Measurements from ENCODE around the gene MYCT1.

MYCT1 gene

GRCh38 chr6:152746172-152746553 lies 48.5 kb downstream of the MYCT1 start:
- H3K27me3 Mint-ChIP-seq (ENCODE audit: low read depth, poor library complexity), result peaks cover 10% of the 10 kb centered on the region
- H3K36me3 Mint-ChIP-seq (ENCODE audit: low read depth), result no peaks in the 10 kb centered on the region
- TF ChIP-seq, protein P1, sequence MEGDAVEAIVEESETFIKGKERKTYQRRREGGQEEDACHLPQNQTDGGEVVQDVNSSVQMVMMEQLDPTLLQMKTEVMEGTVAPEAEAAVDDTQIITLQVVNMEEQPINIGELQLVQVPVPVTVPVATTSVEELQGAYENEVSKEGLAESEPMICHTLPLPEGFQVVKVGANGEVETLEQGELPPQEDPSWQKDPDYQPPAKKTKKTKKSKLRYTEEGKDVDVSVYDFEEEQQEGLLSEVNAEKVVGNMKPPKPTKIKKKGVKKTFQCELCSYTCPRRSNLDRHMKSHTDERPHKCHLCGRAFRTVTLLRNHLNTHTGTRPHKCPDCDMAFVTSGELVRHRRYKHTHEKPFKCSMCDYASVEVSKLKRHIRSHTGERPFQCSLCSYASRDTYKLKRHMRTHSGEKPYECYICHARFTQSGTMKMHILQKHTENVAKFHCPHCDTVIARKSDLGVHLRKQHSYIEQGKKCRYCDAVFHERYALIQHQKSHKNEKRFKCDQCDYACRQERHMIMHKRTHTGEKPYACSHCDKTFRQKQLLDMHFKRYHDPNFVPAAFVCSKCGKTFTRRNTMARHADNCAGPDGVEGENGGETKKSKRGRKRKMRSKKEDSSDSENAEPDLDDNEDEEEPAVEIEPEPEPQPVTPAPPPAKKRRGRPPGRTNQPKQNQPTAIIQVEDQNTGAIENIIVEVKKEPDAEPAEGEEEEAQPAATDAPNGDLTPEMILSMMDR (IDR thresholded peaks at IDR 0.05), result no peak
- no peak overlapping the region for H3K4me3 Mint-ChIP-seq
- DNase-seq, result no peak
- H3K27ac Mint-ChIP-seq, result no peak overlapping the region
- no peaks in the 10 kb centered on the region for H3K9me3 Mint-ChIP-seq
- H3K4me1 Mint-ChIP-seq, result no peaks in the 10 kb centered on the region

GRCh38 chr6:152748843-152749242 lies 51.1 kb downstream of the MYCT1 start:
- H3K9me3 Mint-ChIP-seq, result no peaks in the 10 kb centered on the region
- H3K27me3 Mint-ChIP-seq (ENCODE audit: low read depth, poor library complexity), result peaks cover 5% of the 10 kb centered on the region
- H3K36me3 Mint-ChIP-seq (ENCODE audit: low read depth), result no peaks in the 10 kb centered on the region
- H3K4me1 Mint-ChIP-seq, result no peaks in the 10 kb centered on the region
- no peak overlapping the region for H3K27ac Mint-ChIP-seq
- TF ChIP-seq, protein P1 (IDR thresholded peaks at IDR 0.05), result no peak
- H3K4me3 Mint-ChIP-seq, result no peak overlapping the region
- DNase-seq, result no peak

DNA sequence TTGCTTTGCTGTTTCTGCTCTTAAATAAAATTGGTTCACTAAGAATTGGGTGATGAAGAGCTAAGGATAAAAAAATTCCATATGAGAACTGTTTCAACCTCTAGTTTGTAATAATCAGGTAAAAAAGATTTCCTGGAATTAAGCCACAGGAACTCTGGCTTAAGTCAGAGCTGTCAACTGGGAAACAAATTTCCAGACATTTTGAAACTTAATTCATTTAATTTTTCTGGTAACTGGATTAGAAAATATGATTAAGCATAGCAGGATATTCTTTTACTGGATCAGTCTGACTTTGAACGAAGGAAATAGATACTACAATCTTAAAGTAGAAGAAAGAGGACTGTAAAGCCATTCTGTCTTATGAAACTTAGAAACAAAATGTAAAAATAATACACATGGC lies 51.6 kb downstream of the MYCT1 start:
- Mint-ChIP-seq H3K4me1 (no peaks in the 10 kb centered on the region), H3K27ac (no peak overlapping the region), H3K4me3 (no peak overlapping the region), H3K36me3 (ENCODE audit: low read depth) (no peaks in the 10 kb centered on the region), H3K27me3 (ENCODE audit: low read depth, poor library complexity) (peaks cover 5% of the 10 kb centered on the region), H3K9me3 (no peaks in the 10 kb centered on the region)
- DNase-seq, result no peak
- TF ChIP-seq, protein P1 (IDR thresholded peaks at IDR 0.05), result no peak

DNA sequence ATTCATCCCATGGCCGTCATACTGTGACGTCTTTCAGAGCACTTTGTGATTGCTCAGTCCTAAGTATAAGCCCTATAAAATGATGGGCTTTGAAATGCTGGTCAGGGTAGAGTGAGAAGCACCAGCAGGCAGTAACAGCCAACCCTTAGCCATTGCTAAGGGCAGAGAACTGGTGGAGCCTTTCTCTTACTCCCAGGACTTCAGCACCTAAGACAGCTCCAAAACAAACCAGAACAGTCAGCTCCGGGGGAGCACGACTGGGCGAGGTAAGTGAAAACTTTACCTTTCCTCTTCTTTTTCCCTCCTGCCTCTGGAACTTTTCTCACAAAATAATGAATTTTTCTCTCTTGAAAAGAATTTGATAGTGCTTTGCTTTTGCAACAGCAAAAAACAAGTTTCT lies 53.0 kb downstream of the MYCT1 start, which contains the start of gene VIP:
Gene VIP (plus strand): TSS at position 104 of the 400 bp plus-strand sequence. CDS start 1,381 bp downstream, outside the sequence.
- H3K27me3 Mint-ChIP-seq (ENCODE audit: low read depth, poor library complexity), result peaks cover 5% of the 10 kb centered on the region
- no peaks in the 10 kb centered on the region for H3K36me3 Mint-ChIP-seq (ENCODE audit: low read depth)
- peak; percentile 54 for DNase-seq
- no peak within 1 kb of the TSS for H3K4me3 Mint-ChIP-seq
- no peaks in the 10 kb centered on the region for H3K4me1 Mint-ChIP-seq
- H3K27ac Mint-ChIP-seq, result no peak within 1 kb of the TSS
- TF ChIP-seq, protein P1 (IDR thresholded peaks at IDR 0.05), result no peak
- no peaks in the 10 kb centered on the region for H3K9me3 Mint-ChIP-seq

- H3K36me3 Mint-ChIP-seq (ENCODE audit: low read depth), result no peaks in the 10 kb centered on the region
- H3K27me3 Mint-ChIP-seq (ENCODE audit: low read depth, poor library complexity), result no peaks in the 10 kb centered on the region
- no peak for DNase-seq
- H3K27ac Mint-ChIP-seq, result no peak overlapping the region
- H3K9me3 Mint-ChIP-seq, result no peaks in the 10 kb centered on the region
- no peaks in the 10 kb centered on the region for H3K4me1 Mint-ChIP-seq
- TF ChIP-seq, protein P1 (IDR thresholded peaks at IDR 0.05), result no peak
- no peak overlapping the region for H3K4me3 Mint-ChIP-seq
Measured at GRCh38 chr6:152765331-152765730, 67.6 kb downstream of the MYCT1 start.

DNA sequence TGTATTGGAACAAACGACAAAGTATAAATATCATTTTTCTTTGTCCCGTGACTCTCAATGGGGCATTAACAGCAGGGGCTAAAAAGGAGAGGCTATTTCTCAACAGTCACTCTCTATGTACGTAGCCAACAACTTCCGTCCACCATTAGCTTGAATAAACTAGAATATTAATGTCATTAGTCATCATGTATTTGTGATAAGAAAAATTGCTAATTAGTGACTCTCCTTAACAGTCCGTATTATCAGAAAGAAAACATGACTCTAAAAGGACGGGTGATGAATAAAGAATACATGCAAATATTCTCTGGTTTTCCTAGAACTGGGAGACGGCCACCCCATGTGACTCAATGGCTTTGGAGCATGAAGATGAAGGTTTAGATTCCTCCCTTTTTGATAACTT lies 71.5 kb downstream of the MYCT1 start:
- no peaks in the 10 kb centered on the region for H3K9me3 Mint-ChIP-seq
- no peaks in the 10 kb centered on the region for H3K4me1 Mint-ChIP-seq
- TF ChIP-seq, protein P1 (IDR thresholded peaks at IDR 0.05), result no peak
- H3K27me3 Mint-ChIP-seq (ENCODE audit: low read depth, poor library complexity), result no peaks in the 10 kb centered on the region
- H3K36me3 Mint-ChIP-seq (ENCODE audit: low read depth), result no peaks in the 10 kb centered on the region
- H3K4me3 Mint-ChIP-seq, result no peak overlapping the region
- H3K27ac Mint-ChIP-seq, result no peak overlapping the region
- DNase-seq, result no peak
